ENCODE data around the gene PSTK. TPM values are rescaled to one million over a fixed set of nuclear protein-coding genes. Genes with fewer than 3 reads are reported as not detected.

Gene PSTK
- total and polyA plus RNA-seq, 2 of the 13 experiments (the other 11 are each of a cell fraction or from before 2014, with no cell fraction given) = 8.2 to 9.3 TPM

DNA sequence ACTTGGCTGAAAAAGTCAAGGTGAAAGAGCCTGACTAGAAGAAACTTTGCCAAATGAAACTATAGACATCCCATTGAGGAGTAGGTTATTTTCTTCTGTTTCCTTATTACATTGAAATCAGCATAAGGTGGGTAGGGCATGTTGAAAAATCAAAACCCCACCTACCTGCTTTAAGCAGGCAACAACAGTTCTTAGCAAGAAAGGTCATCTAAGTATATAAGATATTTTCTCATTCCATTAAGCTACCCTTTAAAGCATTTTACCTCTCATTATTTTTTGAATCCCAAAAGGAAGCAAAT lies 59.4 kb downstream of the PSTK start:
- no peak overlapping the region for H2AFZ ChIP-seq (ENCODE audit: low read length)
- H3K27ac ChIP-seq (ENCODE audit: extremely low read length, insufficient read depth, low read length) = peak overlapping the region; percentile 28
- intact Hi-C loops (cut with micrococcal nuclease; ENCODE audit: unreplicated experiment) (no loop called here), in situ Hi-C loops (cut with HindIII; ENCODE audit: extremely low pct_ligation_motif_present, low pct_unique_long_range_greater_than_20kb) (no loop called here)
- no peak overlapping the region for H3K4me2 ChIP-seq (ENCODE audit: low read depth, low read length)
- peaks cover 19 to 60% of the 10 kb centered on the region in 2 experiments for H3K36me3 ChIP-seq (replicated peaks in 1 of 2; ENCODE audit: control insufficient read depth in 1 of 2, insufficient read depth in 2 of 2, low read length in 2 of 2)
- H3K9ac ChIP-seq (ENCODE audit: insufficient read depth, low read depth, low read length) = no peak overlapping the region
- ATAC-seq = no peak
- H3K4me1 ChIP-seq (ENCODE audit: insufficient read depth, low read length) = peaks cover 18% of the 10 kb centered on the region
- H3K4me3 ChIP-seq (replicated peaks in 1 of 3; ENCODE audit: insufficient read depth in 1 of 3, low read depth in 2 of 3, low read length in 3 of 3) = no peak overlapping the region
- BruUV-seq (replicated peaks) = no TSS peak
- FAIRE-seq = no peak
- no peaks in the 10 kb centered on the region for H3K79me2 ChIP-seq (ENCODE audit: insufficient read depth, low read length)
- no peak for DNase-seq (ENCODE audit: low spot score)
- CTCF ChIA-PET (ENCODE audit: low intra/inter-chr PET ratio, low total read pairs) = no interaction called here
- POLR2A ChIA-PET = no interaction called here
- H3K9me3 ChIP-seq (ENCODE audit: low read length) = no peaks in the 10 kb centered on the region
- no peaks in the 10 kb centered on the region for H3K27me3 ChIP-seq (ENCODE audit: control insufficient read depth in 1 of 2, insufficient read depth in 2 of 2, low read length in 2 of 2)
- H4K20me1 ChIP-seq (ENCODE audit: insufficient read depth, low read length) = no peaks in the 10 kb centered on the region
- no peak for TF ChIP-seq MED1 (CRISPR knock-in tag; IDR thresholded peaks at IDR 0.05)
- TF ChIP-seq, protein P1, sequence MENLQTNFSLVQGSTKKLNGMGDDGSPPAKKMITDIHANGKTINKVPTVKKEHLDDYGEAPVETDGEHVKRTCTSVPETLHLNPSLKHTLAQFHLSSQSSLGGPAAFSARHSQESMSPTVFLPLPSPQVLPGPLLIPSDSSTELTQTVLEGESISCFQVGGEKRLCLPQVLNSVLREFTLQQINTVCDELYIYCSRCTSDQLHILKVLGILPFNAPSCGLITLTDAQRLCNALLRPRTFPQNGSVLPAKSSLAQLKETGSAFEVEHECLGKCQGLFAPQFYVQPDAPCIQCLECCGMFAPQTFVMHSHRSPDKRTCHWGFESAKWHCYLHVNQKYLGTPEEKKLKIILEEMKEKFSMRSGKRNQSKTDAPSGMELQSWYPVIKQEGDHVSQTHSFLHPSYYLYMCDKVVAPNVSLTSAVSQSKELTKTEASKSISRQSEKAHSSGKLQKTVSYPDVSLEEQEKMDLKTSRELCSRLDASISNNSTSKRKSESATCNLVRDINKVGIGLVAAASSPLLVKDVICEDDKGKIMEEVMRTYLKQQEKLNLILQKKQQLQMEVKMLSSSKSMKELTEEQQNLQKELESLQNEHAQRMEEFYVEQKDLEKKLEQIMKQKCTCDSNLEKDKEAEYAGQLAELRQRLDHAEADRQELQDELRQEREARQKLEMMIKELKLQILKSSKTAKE (CRISPR knock-in tag; IDR thresholded peaks at IDR 0.05; ENCODE audit: borderline replicate concordance) = no peak
- TF ChIP-seq ZNF839 (CRISPR knock-in tag; IDR thresholded peaks at IDR 0.05; ENCODE audit: borderline replicate concordance) = no peak
- TF ChIP-seq HIVEP1 (CRISPR knock-in tag; IDR thresholded peaks at IDR 0.05) = no peak
- no peak for TF ChIP-seq SOX6 (IDR thresholded peaks at IDR 0.05)
- TF ChIP-seq SOX6 (CRISPR knock-in tag; IDR thresholded peaks at IDR 0.05) = no peak
- TF ChIP-seq TRIM24 (CRISPR knock-in tag; IDR thresholded peaks at IDR 0.05) = no peak
- TF ChIP-seq PLRG1 (conservative IDR thresholded peaks at IDR 0.05) = no peak
- no peak for TF ChIP-seq BORCS8-MEF2B (CRISPR knock-in tag; IDR thresholded peaks at IDR 0.05)
- TF ChIP-seq HMG20A (CRISPR knock-in tag; IDR thresholded peaks at IDR 0.05; ENCODE audit: borderline replicate concordance) = no peak
- no peak for TF ChIP-seq FOXP1 (IDR thresholded peaks at IDR 0.05)
- TF ChIP-seq FOXP1 (CRISPR knock-in tag; IDR thresholded peaks at IDR 0.05) = no peak
- TF ChIP-seq, protein P2, sequence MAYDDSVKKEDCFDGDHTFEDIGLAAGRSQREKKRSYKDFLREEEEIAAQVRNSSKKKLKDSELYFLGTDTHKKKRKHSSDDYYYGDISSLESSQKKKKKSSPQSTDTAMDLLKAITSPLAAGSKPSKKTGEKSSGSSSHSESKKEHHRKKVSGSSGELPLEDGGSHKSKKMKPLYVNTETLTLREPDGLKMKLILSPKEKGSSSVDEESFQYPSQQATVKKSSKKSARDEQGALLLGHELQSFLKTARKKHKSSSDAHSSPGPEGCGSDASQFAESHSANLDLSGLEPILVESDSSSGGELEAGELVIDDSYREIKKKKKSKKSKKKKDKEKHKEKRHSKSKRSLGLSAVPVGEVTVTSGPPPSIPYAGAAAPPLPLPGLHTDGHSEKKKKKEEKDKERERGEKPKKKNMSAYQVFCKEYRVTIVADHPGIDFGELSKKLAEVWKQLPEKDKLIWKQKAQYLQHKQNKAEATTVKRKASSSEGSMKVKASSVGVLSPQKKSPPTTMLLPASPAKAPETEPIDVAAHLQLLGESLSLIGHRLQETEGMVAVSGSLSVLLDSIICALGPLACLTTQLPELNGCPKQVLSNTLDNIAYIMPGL (CRISPR knock-in tag; IDR thresholded peaks at IDR 0.05; ENCODE audit: borderline replicate concordance in 1 of 2, low read depth in 1 of 2) = no peak
- TF ChIP-seq ZNF614 (CRISPR knock-in tag; IDR thresholded peaks at IDR 0.05; ENCODE audit: borderline replicate concordance) = no peak
- TF ChIP-seq, protein P3, sequence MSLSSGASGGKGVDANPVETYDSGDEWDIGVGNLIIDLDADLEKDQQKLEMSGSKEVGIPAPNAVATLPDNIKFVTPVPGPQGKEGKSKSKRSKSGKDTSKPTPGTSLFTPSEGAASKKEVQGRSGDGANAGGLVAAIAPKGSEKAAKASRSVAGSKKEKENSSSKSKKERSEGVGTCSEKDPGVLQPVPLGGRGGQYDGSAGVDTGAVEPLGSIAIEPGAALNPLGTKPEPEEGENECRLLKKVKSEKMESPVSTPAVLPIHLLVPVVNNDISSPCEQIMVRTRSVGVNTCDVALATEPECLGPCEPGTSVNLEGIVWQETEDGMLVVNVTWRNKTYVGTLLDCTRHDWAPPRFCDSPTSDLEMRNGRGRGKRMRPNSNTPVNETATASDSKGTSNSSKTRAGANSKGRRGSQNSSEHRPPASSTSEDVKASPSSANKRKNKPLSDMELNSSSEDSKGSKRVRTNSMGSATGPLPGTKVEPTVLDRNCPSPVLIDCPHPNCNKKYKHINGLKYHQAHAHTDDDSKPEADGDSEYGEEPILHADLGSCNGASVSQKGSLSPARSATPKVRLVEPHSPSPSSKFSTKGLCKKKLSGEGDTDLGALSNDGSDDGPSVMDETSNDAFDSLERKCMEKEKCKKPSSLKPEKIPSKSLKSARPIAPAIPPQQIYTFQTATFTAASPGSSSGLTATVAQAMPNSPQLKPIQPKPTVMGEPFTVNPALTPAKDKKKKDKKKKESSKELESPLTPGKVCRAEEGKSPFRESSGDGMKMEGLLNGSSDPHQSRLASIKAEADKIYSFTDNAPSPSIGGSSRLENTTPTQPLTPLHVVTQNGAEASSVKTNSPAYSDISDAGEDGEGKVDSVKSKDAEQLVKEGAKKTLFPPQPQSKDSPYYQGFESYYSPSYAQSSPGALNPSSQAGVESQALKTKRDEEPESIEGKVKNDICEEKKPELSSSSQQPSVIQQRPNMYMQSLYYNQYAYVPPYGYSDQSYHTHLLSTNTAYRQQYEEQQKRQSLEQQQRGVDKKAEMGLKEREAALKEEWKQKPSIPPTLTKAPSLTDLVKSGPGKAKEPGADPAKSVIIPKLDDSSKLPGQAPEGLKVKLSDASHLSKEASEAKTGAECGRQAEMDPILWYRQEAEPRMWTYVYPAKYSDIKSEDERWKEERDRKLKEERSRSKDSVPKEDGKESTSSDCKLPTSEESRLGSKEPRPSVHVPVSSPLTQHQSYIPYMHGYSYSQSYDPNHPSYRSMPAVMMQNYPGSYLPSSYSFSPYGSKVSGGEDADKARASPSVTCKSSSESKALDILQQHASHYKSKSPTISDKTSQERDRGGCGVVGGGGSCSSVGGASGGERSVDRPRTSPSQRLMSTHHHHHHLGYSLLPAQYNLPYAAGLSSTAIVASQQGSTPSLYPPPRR (CRISPR knock-in tag; IDR thresholded peaks at IDR 0.05; ENCODE audit: borderline replicate concordance) = no peak
- no peak for TF ChIP-seq KLF9 (CRISPR knock-in tag; IDR thresholded peaks at IDR 0.05; ENCODE audit: low read depth)
- TF ChIP-seq ZNF660 (CRISPR knock-in tag; IDR thresholded peaks at IDR 0.05; ENCODE audit: borderline replicate concordance, low read depth) = no peak
- TF ChIP-seq CBX5 (CRISPR knock-in tag; IDR thresholded peaks at IDR 0.05; ENCODE audit: borderline replicate concordance) = no peak
